Panc1 (cell line): ENCODE data around the gene CST9L. TPM values are rescaled to one million over a fixed set of nuclear protein-coding genes. Genes with fewer than 3 reads are reported as not detected.

Source experiments
- ATAC-seq: fragments of 200-7000 bp; cut with Tn5 transposase; 2 replicates; pipeline ENCODE4 v1.9.1; 2020; ENCODE audit warnings: mild to moderate bottlenecking, moderate library complexity
- BruUV-seq: library from RNA; stranded (reverse); fragments of 400-500 nt; replicated peaks from 2 replicates; lab custom pipeline; 2021; lab: Mats Ljungman, UMichigan
- CTCF ChIA-PET: fragments of 300-600 bp; sonication (Branson Sonifier 250); formaldehyde crosslinking; loops from one replicate; lab custom pipeline; 2022; ENCODE audit warnings: antibody characterized with exemption; lab: Charles Lee
- POLR2A ChIA-PET: fragments of 300-600 bp; sonication (Branson Sonifier 250); formaldehyde crosslinking; loops from one replicate; lab custom pipeline; 2022; ENCODE audit warnings: antibody characterized with exemption; lab: Charles Lee
- DNase-seq: peaks from one replicate; pipeline ENCODE4 v3.0.0-alpha.2; 2010; ENCODE audit warnings: low read depth, low spot score
- H3K27ac ChIP-seq: 2 replicates; pipeline ENCODE4 v1.5.1; 2011; ENCODE audit warnings: mild to moderate bottlenecking, low read length, inconsistent platforms
- H3K27me3 ChIP-seq: fragments of 200-500 bp; sonication (Bioruptor generic); 2 replicates; pipeline ENCODE4 v1.6.0; 2014; ENCODE audit warnings: low read length, inconsistent platforms; ENCODE audit not compliant: control insufficient read depth, insufficient read depth
- H3K36me3 ChIP-seq: fragments of 200-500 bp; sonication (Bioruptor generic); 2 replicates; pipeline ENCODE4 v1.5.1; 2014; ENCODE audit warnings: inconsistent platforms, mild to moderate bottlenecking, low read length, moderate library complexity; ENCODE audit not compliant: control insufficient read depth, insufficient read depth
- H3K4me1 ChIP-seq: 2 replicates; pipeline ENCODE4 v1.5.1; 2011; ENCODE audit warnings: inconsistent platforms, mild to moderate bottlenecking, low read length, moderate library complexity; ENCODE audit not compliant: control insufficient read depth, insufficient read depth
- H3K4me3 ChIP-seq, 2 experiments: 2 replicates each; pipeline ENCODE4 v1.5.1; 2011 to 2012; ENCODE audit warnings: low read depth in 2 of 2, low read length in 2 of 2, mild to moderate bottlenecking in 2 of 2, inconsistent platforms in 1 of 2, moderate library complexity in 1 of 2
- H3K9me3 ChIP-seq: fragments of 200-500 bp; sonication (Bioruptor generic); 2 replicates; pipeline ENCODE4 v1.5.1; 2014; ENCODE audit warnings: low read depth, mild to moderate bottlenecking, inconsistent platforms, low read length, moderate library complexity; ENCODE audit not compliant: control insufficient read depth, insufficient read depth
- CTCF ChIP-seq: fragments of 450-650 bp; IDR thresholded peaks from 2 replicates; pipeline ENCODE4 v1.5.1; 2017; ENCODE audit warnings: mild to moderate bottlenecking
- POLR2AphosphoS5 ChIP-seq: IDR thresholded peaks from 2 replicates; pipeline ENCODE4 v1.6.1; 2012; ENCODE audit warnings: mild to moderate bottlenecking, low read depth, low read length, moderate library complexity
- REST ChIP-seq, 2 experiments: IDR thresholded peaks; 2 replicates each; pipeline ENCODE4 v1.6.1; 2011 to 2012; ENCODE audit warnings: low read depth in 2 of 2, control low read depth in 1 of 2, low read length in 1 of 2, mild to moderate bottlenecking in 1 of 2, moderate library complexity in 1 of 2; ENCODE audit not compliant: insufficient read depth in 1 of 2
- SIN3A ChIP-seq: IDR thresholded peaks from 2 replicates; pipeline ENCODE4 v1.6.1; 2012; ENCODE audit warnings: low read depth, mild to moderate bottlenecking, low read length, moderate library complexity, borderline replicate concordance; ENCODE audit not compliant: insufficient read depth
- TCF7L2 ChIP-seq: IDR thresholded peaks from 2 replicates; pipeline ENCODE4 v1.6.1; 2011; ENCODE audit warnings: mild to moderate bottlenecking, low read depth, low read length, inconsistent platforms
- in situ Hi-C: cut with HindIII; loops from 2 replicates; pipeline ENCODE4 v1.10.0; 2016; ENCODE audit warnings: low sequenced_read_pairs, low pct_unique_long_range_greater_than_20kb
- intact Hi-C: fragments of 100-400 bp; cut with micrococcal nuclease; formaldehyde crosslinking; loops from one replicate; pipeline ENCODE4 v1.10.0; 2022; ENCODE audit not compliant: unreplicated experiment
- total RNA-seq: library from RNA; stranded (reverse); gene quantifications from one replicate; pipeline ENCODE4 v1.2.1, GENCODE V29; 2021; ENCODE audit not compliant: unreplicated experiment

Gene CST9L
- total RNA-seq, 1 experiment from 2014 or later: not detected

GRCh38 chr20:23519556-23519955 is 48.7 kb downstream of the CST9L start:
- CTCF ChIA-PET: no interaction called here
- POLR2A ChIA-PET: no interaction called here
- in situ Hi-C loops (no loop called here), intact Hi-C loops (no loop called here)
- DNase-seq: no peak
- Histone ChIP-seq H3K4me3 (no peak overlapping the region), H3K36me3 (no peaks in the 10 kb centered on the region), H3K27ac (no peak overlapping the region), H3K27me3 (0 out of 2 replicates have a peak, but pooled peaks cover 2% of the 10 kb centered on the region), H3K9me3 (no peaks in the 10 kb centered on the region), H3K4me1 (no peaks in the 10 kb centered on the region)
- no peak for ATAC-seq
- BruUV-seq: no TSS peak
- TF ChIP-seq CTCF (no peak), SIN3A (no peak)

- CTCF ChIA-PET: no interaction called here
Measured at GRCh38 chr20:23517719-23518118, 50.6 kb downstream of the CST9L start.

More at GRCh38 chr20:23517719-23518118, 50.6 kb downstream of the CST9L start:
- ATAC-seq (no peak), DNase-seq (no peak)
- no peak for TF ChIP-seq REST (IDR thresholded peaks at IDR 0.05; ENCODE audit: insufficient read depth in 1 of 2, low read depth in 2 of 2, low read length in 1 of 2)
- no peak for TF ChIP-seq POLR2AphosphoS5
- TF ChIP-seq TCF7L2: no peak
- no peak for TF ChIP-seq CTCF
- TF ChIP-seq SIN3A: no peak
- POLR2A ChIA-PET: no interaction called here
- H3K4me1 ChIP-seq: no peaks in the 10 kb centered on the region
- H3K27me3 ChIP-seq: 0 out of 2 replicates have a peak, but pooled peaks cover 2% of the 10 kb centered on the region
- in situ Hi-C loops (no loop called here), intact Hi-C loops (no loop called here)
- H3K36me3 ChIP-seq: no peaks in the 10 kb centered on the region
- no TSS peak for BruUV-seq
- H3K27ac ChIP-seq: no peak overlapping the region
- no peaks in the 10 kb centered on the region for H3K9me3 ChIP-seq
- H3K4me3 ChIP-seq: no peak overlapping the region
